SU-DHL-6 (cell line): ENCODE measurements around the gene G3BP1.

Experiments used
- EZH2phosphoT487 ChIP-seq: fragments of 200-600 bp; sonication (generic), shearing (Covaris generic); conservative IDR thresholded peaks from 2 replicates; pipeline ENCODE4 v1.6.1; 2018; ENCODE audit warnings: mild to moderate bottlenecking, antibody characterized with exemption, low read length, moderate library complexity, mixed read lengths
- TF ChIP-seq, protein P1 (sequence below): fragments of 200-600 bp; sonication (generic); IDR thresholded peaks from one replicate; pipeline ENCODE4 v1.5.1; 2017; ENCODE audit warnings: antibody characterized with exemption, mild to moderate bottlenecking, low read length, moderate library complexity; ENCODE audit not compliant: insufficient read depth, poor library complexity, severe bottlenecking

DNA sequence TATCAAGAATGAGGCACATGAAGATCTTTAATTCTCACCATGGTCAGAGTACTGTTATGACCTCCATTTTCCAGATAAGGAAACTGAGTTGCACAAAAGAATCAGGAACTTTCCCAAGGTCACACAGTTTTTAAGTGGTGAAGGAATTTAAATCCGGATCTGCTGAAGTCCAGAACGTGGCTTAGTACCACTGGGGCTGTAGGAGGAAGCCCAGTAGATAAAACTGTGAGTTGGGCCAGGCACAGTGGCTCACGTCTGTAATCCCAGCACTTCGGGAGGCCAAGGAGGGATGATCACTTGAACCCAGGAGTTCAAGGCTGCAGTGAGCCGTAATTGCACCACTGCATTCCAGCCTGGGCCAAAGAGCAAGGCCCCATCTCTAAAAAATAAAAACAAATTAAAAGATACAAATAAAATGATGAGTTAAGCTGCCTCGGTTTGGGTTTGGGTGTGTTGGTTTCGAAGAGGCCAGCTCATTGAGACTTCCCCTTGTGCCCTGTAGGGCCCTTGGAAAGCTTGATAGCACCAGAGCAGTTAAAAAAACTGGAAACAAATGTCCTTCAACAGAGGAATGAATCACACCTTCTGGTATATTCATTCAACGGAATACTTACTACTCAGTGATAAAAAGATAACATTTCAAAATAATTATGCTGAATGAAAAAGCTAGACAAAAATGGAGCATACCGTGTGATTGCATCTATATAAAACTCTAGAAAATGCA lies 33.5 kb upstream of the G3BP1 start:
- TF ChIP-seq, protein P1, sequence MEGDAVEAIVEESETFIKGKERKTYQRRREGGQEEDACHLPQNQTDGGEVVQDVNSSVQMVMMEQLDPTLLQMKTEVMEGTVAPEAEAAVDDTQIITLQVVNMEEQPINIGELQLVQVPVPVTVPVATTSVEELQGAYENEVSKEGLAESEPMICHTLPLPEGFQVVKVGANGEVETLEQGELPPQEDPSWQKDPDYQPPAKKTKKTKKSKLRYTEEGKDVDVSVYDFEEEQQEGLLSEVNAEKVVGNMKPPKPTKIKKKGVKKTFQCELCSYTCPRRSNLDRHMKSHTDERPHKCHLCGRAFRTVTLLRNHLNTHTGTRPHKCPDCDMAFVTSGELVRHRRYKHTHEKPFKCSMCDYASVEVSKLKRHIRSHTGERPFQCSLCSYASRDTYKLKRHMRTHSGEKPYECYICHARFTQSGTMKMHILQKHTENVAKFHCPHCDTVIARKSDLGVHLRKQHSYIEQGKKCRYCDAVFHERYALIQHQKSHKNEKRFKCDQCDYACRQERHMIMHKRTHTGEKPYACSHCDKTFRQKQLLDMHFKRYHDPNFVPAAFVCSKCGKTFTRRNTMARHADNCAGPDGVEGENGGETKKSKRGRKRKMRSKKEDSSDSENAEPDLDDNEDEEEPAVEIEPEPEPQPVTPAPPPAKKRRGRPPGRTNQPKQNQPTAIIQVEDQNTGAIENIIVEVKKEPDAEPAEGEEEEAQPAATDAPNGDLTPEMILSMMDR = no peak
- TF ChIP-seq EZH2phosphoT487 = no peak
